ENCODE data around the gene MORF4L1. TPM values are rescaled to one million over a fixed set of nuclear protein-coding genes. Genes with fewer than 3 reads are reported as not detected.

Gene MORF4L1, protein sequence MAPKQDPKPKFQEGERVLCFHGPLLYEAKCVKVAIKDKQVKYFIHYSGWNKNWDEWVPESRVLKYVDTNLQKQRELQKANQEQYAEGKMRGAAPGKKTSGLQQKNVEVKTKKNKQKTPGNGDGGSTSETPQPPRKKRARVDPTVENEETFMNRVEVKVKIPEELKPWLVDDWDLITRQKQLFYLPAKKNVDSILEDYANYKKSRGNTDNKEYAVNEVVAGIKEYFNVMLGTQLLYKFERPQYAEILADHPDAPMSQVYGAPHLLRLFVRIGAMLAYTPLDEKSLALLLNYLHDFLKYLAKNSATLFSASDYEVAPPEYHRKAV
- total RNA-seq: 328 and 363 TPM in 2 replicates

GRCh38 chr15:78872155-78872971, at the start of gene MORF4L1:
TSS of gene MORF4L1 (plus strand) at chr15:78872890. CDS start at chr15:78873018, 128 bp downstream.

DNA sequence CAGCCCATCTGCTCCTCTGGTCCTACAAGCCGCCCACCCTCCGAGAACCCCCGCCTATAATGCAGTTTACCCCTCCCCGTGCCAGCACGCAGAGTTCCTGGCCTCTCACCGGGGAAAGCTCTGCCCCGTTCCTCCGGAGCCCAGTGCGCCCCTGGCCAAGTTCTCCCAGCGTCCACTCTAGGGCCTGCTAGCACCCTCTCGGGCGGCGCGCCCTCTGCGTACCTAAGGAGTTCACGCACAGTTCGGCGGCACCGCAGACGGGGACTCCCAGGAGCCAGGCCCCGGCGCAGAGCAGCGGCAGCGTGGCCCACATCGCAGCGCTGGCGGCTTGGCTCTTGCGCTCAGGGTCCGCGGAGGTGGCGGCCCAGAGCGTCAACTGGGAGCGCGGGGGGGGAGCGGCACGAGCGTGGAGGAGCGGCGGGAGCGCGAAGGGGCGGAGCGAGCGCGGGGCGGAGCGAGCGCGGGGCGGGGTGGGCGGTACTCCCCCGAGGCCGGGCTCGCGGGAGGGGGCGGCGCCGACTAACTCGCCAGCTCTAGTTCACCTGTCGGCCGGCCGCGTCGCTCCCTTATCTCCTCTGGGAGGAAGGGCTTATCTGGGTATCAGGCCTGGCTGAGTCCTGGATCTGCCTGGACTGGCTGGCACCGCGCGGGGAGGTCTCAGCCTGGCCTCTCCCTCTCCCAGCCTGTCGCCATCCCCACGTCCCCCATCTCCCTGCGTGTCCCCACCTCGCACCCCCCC, 72.1 kb downstream of the MORF4L1 start, which contains the start of gene CTSH:
Gene CTSH (minus strand): TSS at position 378 of the 739 bp plus-strand sequence. CDS start 65 bp downstream, at position 313.

Other genes starting within 250 kb of the MORF4L1 start
- gene CHRNB4, start 231.7 kb upstream of the MORF4L1 start, total RNA-seq: not detected in 2 replicates
- gene ADAMTS7, start 61.4 kb upstream of the MORF4L1 start, total RNA-seq: 1.2 and 2.2 TPM in 2 replicates
- 66.4 and 102 TPM in 2 replicates for gene CTSH, start 72.2 kb downstream of the MORF4L1 start, total RNA-seq
- under 0.01 and 0.37 TPM in 2 replicates for gene RASGRF1, start 217.9 kb downstream of the MORF4L1 start, total RNA-seq